Chondrocyte (in vitro differentiated cells): Measurements from ENCODE around the gene DPP8. TPM values are rescaled to one million over a fixed set of nuclear protein-coding genes. Genes with fewer than 3 reads are reported as not detected.
A peak's percentile ranks its signal among the peaks of the same experiment; 100 is the strongest.

ENCODE experiments used
- DNase-seq: peaks from one replicate; pipeline ENCODE4 v3.0.0; 2021; ENCODE audit warnings: mixed read lengths, low spot score
- H3K27ac Mint-ChIP-seq: one replicate; pipeline ENCODE4 v1.8.0; 2021; ENCODE audit warnings: mild to moderate bottlenecking, moderate library complexity, mixed read lengths; ENCODE audit not compliant: unreplicated experiment
- H3K27me3 Mint-ChIP-seq: 2 replicates; pipeline ENCODE4 v1.8.0; 2021; ENCODE audit warnings: low read depth, mixed read lengths
- H3K36me3 Mint-ChIP-seq: 2 replicates; pipeline ENCODE4 v1.8.0; 2021; ENCODE audit warnings: low read depth, mixed read lengths
- H3K4me1 Mint-ChIP-seq: 2 replicates; pipeline ENCODE4 v1.8.0; 2021; ENCODE audit warnings: low read depth, mild to moderate bottlenecking, mixed read lengths
- H3K4me3 Mint-ChIP-seq: one replicate; pipeline ENCODE4 v1.8.0; 2021; ENCODE audit warnings: mild to moderate bottlenecking, moderate library complexity, mixed read lengths; ENCODE audit not compliant: unreplicated experiment
- H3K9me3 Mint-ChIP-seq: 2 replicates; pipeline ENCODE4 v1.8.0; 2021; ENCODE audit warnings: low read depth, mixed read lengths
- CTCF ChIP-seq: fragments of 200-600 bp; sonication (generic); IDR thresholded peaks from 2 replicates; pipeline ENCODE4 v1.5.0; 2021; ENCODE audit warnings: antibody characterized with exemption, mild to moderate bottlenecking, moderate library complexity
- total RNA-seq: library from RNA; stranded (reverse); gene quantifications from 3 replicates; pipeline ENCODE4 v1.2.1, GENCODE V29; 2021

The DPP8 gene
- total RNA-seq, 1 donor from 2014 or later: 31.3 TPM

- no peak for TF ChIP-seq CTCF
- peaks cover 30% of the 10 kb centered on the region for H3K36me3 Mint-ChIP-seq
- H3K4me3 Mint-ChIP-seq: no peak overlapping the region
- no peaks in the 10 kb centered on the region for H3K4me1 Mint-ChIP-seq
- H3K9me3 Mint-ChIP-seq: no peaks in the 10 kb centered on the region
- no peaks in the 10 kb centered on the region for H3K27me3 Mint-ChIP-seq
- H3K27ac Mint-ChIP-seq: no peak overlapping the region
- peak; percentile 37 for DNase-seq
These were observed 122.6 kb downstream of the DPP8 start for GRCh38 chr15:65394936-65395335.

GRCh38 chr15:65394280-65394789 lies 123.2 kb downstream of the DPP8 start:
- Mint-ChIP-seq H3K9me3 (no peaks in the 10 kb centered on the region), H3K27me3 (no peaks in the 10 kb centered on the region), H3K36me3 (peaks cover 32% of the 10 kb centered on the region), H3K27ac (no peak overlapping the region), H3K4me3 (no peak overlapping the region), H3K4me1 (no peaks in the 10 kb centered on the region)
- no peak for TF ChIP-seq CTCF
- DNase-seq: peak; percentile 69

- Mint-ChIP-seq H3K27ac (no peak overlapping the region), H3K36me3 (peaks cover 32% of the 10 kb centered on the region), H3K4me3 (no peak overlapping the region), H3K4me1 (no peaks in the 10 kb centered on the region), H3K9me3 (no peaks in the 10 kb centered on the region), H3K27me3 (no peaks in the 10 kb centered on the region)
- DNase-seq: peak; percentile 29
- TF ChIP-seq CTCF: no peak
These were observed 123.9 kb downstream of the DPP8 start for GRCh38 chr15:65393557-65393956.

GRCh38 chr15:65393091-65393490 lies 124.4 kb downstream of the DPP8 start:
- Mint-ChIP-seq H3K36me3 (peaks cover 34% of the 10 kb centered on the region), H3K9me3 (no peaks in the 10 kb centered on the region)

More at GRCh38 chr15:65393091-65393490, 124.4 kb downstream of the DPP8 start:
- TF ChIP-seq CTCF: no peak
- H3K4me3 Mint-ChIP-seq: no peak overlapping the region
- H3K27me3 Mint-ChIP-seq: no peaks in the 10 kb centered on the region
- H3K27ac Mint-ChIP-seq: no peak overlapping the region
- DNase-seq: peak; percentile 59
- H3K4me1 Mint-ChIP-seq: no peaks in the 10 kb centered on the region

Other genes with a start within 250 kb of the DPP8 start
- gene PARP16, start 230.8 kb downstream of the DPP8 start, total RNA-seq: 7.1 to 8.7 TPM (median 8.2 TPM) in 3 replicates
- not detected in 3 replicates for gene RNU5A-1, start 221.6 kb downstream of the DPP8 start, total RNA-seq
- 11.4 TPM in 1 of 3 replicates, not detected in the others for gene RNU5B-1, start 213.0 kb downstream of the DPP8 start, total RNA-seq
- gene IGDCC3, start 139.7 kb downstream of the DPP8 start, total RNA-seq: 0.13 to 0.31 TPM (median 0.27 TPM) in 3 replicates
- 41.4 to 48.6 TPM (median 47.2 TPM) in 3 replicates for gene IGDCC4, start 94.7 kb downstream of the DPP8 start, total RNA-seq
- 68.2 to 80.4 TPM (median 69.9 TPM) in 3 replicates for gene HACD3, start 12.8 kb upstream of the DPP8 start, total RNA-seq
- gene INTS14, start 93.4 kb upstream of the DPP8 start, total RNA-seq: 25.4 to 33.0 TPM (median 30.9 TPM) in 3 replicates
- 8.7 to 11.1 TPM (median 10.7 TPM) in 3 replicates for gene SLC24A1, start 104.2 kb upstream of the DPP8 start, total RNA-seq